ENCODE measurements around the gene PALLD. TPM values are rescaled to one million over a fixed set of nuclear protein-coding genes. Genes with fewer than 3 reads are reported as not detected.
A peak's percentile ranks its signal among the peaks of the same experiment; 100 is the strongest.
"Not testable (repeated sequence)": the region's sequence is repeated elsewhere in the genome, so short reads cannot be mapped to it uniquely, and the experiment has no call there.

The PALLD gene
- 100 to 1,000 TPM in 1 of 2 donors, 10 to 100 TPM in 1; 92.7 to 138 TPM for total RNA-seq
- long read RNA-seq, full-length matches to known transcripts = 2 of 45 reads
- long read RNA-seq, partial matches to known transcripts = 28 of 45 reads
- long read RNA-seq, other reads (novel, unspliced or antisense) = 15 of 45 reads

DNA sequence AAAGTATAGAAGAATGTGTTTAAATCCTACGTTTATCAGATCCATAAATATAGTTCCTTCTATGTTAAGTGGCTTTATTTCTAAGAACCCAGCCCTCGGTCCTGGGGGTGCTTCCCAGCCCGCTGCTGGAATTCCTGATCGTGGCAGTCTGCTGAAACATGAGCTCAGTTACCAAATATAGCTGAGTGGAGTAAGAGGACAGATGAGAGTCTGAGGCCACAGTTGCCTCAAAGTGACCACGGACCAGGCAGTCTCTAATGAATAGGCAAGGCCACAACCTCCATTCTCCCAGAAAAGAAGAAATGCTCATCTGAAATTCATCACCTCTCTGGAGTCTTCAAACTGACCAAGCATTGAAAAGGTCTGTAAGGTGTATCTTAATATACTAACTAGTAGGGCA, at the start of gene PALLD:
Gene PALLD (plus strand): TSS at position 219 of the 400 bp plus-strand sequence.
- ATAC-seq = no peak
- intact Hi-C loops (cut with DNase I, micrococcal nuclease) = no loop called here
- no peak for DNase-seq

DNA sequence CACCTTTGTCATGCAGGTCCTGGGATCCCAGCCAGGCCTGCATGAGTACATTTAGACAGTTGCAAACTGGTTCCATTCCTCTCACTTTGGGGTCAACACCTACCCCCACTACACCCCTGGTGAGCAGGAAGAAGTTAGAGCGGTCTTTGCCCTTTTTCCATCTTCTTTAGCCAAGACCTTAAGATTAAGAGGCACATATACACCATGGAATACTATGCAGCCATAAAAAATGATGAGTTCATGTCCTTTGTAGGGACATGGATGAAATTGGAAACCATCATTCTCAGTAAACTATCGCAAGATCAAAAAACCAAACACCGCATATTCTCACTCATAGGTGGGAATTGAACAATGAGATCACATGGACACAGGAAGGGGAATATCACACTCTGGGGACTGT, 47.8 kb upstream of the PALLD start:
- ATAC-seq; DNase-seq; intact Hi-C loops (cut with DNase I, micrococcal nuclease): not testable (repeated sequence)

- DNase-seq = no peak
- intact Hi-C loops (cut with DNase I, micrococcal nuclease) = no loop called here
- peak; percentile 37 for ATAC-seq
Measured at GRCh38 chr4:168449719-168450452, 47.0 kb upstream of the PALLD start.

DNA sequence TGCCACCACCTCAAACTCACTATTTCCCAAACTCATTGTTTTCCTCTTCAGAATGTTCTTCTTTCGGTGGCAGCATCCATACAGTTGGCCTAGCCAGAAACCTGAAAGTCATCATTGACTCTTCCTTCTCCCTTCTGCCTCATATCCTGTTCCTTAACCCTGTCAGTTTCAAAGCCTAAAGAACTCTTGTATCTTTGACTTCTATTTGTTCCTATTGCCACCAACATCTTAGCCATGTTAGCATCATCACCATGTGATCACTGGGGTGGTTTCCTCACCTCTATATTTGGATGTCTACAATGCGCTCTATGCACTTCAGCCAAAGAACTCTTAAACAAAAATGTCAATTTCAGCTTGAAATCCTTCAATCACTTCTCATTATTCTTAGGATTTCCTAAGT, 45.5 kb upstream of the PALLD start:
- ATAC-seq = no peak
- DNase-seq = no peak
- intact Hi-C loops (cut with DNase I, micrococcal nuclease) = no loop called here

GRCh38 chr4:168451744-168452390, 45.0 kb upstream of the PALLD start:
- intact Hi-C loops (cut with DNase I, micrococcal nuclease) = no loop called here
- DNase-seq = no peak

GRCh38 chr4:168453146-168453545, 43.7 kb upstream of the PALLD start:
- ATAC-seq = no peak
- DNase-seq = no peak
- intact Hi-C loops (cut with DNase I, micrococcal nuclease) = no loop called here

More at GRCh38 chr4:168451744-168452390, 45.0 kb upstream of the PALLD start:
- peak; percentile 39 for ATAC-seq

- DNase-seq; ATAC-seq; intact Hi-C loops (cut with DNase I, micrococcal nuclease): not testable (repeated sequence)
Measured at GRCh38 chr4:168458256-168458655, 38.6 kb upstream of the PALLD start.

DNA sequence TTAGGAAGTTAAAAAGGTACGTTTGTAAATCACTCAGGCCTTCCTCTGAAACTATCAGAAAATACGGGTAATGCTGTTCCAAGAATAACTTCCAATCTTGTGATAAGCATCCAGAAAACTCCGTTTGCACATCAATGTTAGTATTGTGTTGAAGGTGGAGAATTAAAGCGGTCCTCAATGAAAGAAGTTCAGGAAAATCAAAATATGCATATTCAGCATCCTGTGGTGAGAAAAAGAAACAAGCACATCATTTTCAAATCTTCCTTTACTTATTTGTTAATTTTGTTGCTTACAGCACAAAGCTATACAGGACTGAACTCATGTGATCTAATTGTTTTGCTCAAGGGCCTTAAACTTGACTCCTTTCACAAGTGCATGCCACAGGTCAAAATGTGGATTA, 35.0 kb upstream of the PALLD start:
- ATAC-seq (no peak), DNase-seq (no peak)
- intact Hi-C loops (cut with DNase I, micrococcal nuclease) = no loop called here

DNA sequence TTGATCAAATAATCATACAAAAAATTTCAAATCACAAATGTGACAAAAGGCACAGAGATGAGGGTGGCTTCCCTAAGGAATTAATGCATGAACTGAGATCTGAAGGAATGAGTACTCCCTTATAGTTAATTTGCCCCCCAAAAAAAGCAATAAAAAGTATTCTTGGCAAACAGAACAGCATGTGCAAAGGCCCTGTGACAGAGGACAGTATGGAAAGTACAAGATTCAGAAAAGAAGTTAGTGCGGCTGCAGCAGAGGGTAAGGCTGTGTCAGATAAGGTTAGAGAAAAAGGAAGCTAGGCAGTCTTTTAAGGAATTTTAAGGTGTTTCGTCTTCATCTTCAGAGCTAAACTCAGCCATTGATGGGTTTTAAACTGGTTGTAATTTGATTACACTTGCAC, 23.9 kb upstream of the PALLD start:
- DNase-seq (no peak), ATAC-seq (no peak)
- intact Hi-C loops (cut with DNase I, micrococcal nuclease) = no loop called here

GRCh38 chr4:168474660-168475320, 22.1 kb upstream of the PALLD start:
- DNase-seq (no peak), ATAC-seq (no peak)
- intact Hi-C loops (cut with DNase I, micrococcal nuclease) = no loop called here

DNA sequence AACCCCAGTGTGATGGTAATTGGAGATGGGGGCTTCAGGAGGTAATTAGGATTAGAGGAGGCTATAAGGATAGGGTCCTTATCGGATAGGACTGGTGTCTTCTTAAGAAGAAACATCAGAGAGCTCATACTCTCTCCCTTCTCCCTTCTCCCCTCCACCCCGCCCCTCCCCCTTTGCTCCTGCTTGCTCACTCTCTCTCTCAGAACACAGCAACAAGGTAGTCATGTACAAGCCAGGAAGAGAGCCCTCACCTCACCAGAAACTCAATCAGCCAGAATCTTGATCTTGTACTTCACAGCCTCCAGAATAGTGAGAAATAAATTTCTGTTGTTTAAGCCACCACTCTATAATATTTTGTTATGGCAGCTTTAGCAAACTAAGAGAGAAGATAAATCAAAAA, 21.1 kb upstream of the PALLD start:
- ATAC-seq = no peak
- intact Hi-C loops (cut with DNase I, micrococcal nuclease) = no loop called here
- DNase-seq = no peak

DNA sequence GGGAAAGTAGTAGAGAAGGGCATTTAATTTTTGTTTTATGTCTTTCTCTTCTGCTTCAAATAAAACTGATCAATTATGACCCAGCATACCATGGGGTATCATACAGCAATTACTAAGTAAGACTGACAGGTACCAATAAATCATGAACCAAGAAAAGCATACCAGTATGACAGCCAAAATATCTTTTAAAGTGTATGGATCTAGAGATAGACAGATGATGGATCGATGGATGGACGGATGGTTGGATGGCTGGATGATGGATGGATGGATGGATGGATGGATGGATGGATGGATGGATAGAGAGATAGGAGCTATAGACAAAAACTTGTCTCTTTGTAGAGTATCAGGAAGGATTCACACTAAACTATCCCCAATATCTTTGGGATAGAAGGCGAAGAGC, 18.0 kb upstream of the PALLD start:
- DNase-seq = no peak

GRCh38 chr4:168480931-168481611, 15.8 kb upstream of the PALLD start:
- DNase-seq (peak in 1 of 2 donors; percentile 12), ATAC-seq (peak; percentile 67)
- intact Hi-C loops (cut with DNase I, micrococcal nuclease) = loop anchor here in 1 of 2 donors (5.0 kb wide), 1 partner anchor 164 kb away; the partner anchor contains the start of gene DDX60

More for the DNA sequence above, 18.0 kb upstream of the PALLD start:
- no peak for ATAC-seq
- intact Hi-C loops (cut with DNase I, micrococcal nuclease) = no loop called here

DNA sequence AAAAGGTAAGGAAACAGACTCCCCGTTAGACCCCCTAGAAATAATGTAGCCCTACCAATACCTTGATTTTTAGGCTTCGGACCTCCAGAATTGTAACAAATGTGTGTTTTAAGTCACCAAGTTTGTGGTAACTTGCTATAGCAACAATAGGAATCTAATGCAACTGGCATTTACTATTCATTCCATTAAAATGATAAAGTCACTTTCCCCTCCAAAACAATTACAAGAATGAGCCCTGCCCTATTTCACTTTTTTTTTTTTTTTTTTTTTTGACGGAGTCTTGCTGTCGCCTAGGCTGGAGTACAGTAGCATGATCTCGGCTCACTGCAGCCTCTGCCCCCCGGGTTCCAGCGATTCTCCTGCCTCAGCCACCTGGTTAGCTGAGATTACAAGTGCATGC, 13.0 kb upstream of the PALLD start:
- DNase-seq = no peak
- no peak for ATAC-seq
- intact Hi-C loops (cut with DNase I, micrococcal nuclease) = loop anchor here in 1 of 2 donors (5.0 kb wide), 1 partner anchor 167 kb away; the partner anchor contains the start of gene DDX60

- DNase-seq = no peak
- intact Hi-C loops (cut with DNase I, micrococcal nuclease) = loop anchor here in 1 of 2 donors (5.0 kb wide), 1 partner anchor 167 kb away; the partner anchor contains the start of gene DDX60
- no peak for ATAC-seq
Measured at GRCh38 chr4:168484626-168485025, 12.2 kb upstream of the PALLD start.

DNA sequence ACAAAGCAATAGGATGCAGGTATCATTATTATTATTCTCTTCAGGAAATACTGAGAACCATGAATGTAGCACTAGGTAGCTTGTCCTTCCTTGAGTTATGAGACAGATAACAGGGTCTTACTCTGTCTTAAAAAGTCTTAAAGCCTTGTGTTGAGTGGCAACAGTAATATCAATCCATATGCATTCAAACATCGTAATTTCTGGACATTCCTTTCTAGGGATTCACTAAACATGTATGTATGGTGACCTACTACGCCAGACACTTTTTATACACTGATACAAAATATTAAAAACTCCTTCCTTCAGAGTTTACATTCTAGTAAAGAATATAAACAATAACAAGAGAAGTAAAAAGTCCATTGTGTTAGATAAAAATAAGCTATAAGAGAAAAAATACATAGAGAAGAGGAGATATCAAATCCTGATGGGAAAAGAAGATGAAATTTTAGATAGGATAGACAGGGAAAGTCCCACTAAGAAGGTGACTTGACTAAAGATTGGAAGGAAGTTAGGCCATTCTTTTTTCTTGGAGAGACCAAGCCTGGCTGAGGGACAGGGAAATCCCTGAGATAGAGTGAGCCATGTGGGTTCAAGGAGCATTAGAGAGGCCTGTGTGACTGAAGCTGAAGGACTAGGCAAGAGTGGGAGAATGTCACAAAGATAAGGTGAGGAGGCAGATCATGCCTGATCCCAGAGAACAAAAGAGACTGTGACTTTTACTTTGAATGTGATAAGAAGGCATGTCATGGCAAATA, 11.5 kb upstream of the PALLD start:
- intact Hi-C loops (cut with DNase I, micrococcal nuclease) = no loop called here
- ATAC-seq (no peak), DNase-seq (no peak)

DNA sequence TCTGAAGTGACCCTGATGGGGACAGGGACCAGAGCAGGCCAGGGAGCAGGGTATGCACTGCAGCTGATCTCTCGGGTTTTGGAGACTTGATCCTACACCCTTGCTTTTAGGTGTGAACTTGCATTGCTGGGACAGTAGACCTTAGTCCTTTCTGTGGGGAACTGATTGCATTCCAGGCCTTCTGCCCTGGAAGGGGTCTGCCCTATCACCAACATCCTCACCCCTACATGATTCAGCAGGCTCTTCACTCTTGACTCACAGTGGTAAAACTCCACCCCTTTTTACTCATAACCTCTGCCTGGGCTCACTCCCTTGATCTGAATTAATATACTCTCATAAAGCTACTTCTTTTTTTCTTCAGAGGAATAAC, 10.0 kb upstream of the PALLD start:
- intact Hi-C loops (cut with DNase I, micrococcal nuclease) = no loop called here
- DNase-seq = no peak
- ATAC-seq = peak; percentile 82

GRCh38 chr4:168487282-168488035, 9.4 kb upstream of the PALLD start:
- intact Hi-C loops (cut with DNase I, micrococcal nuclease) = no loop called here
- peak; percentile 54 for ATAC-seq
- no peak for DNase-seq
